ENCODE results near the gene RFXAP.

Gene RFXAP

GRCh38 chr13:36818804-36819738 lies at the start of gene RFXAP:
TSS of gene RFXAP (plus strand) at chr13:36819222. CDS start at chr13:36819358, 136 bp downstream.
- TF ChIP-seq TCF12 (IDR thresholded peaks at IDR 0.05; ENCODE audit: low read depth) = no peak
- no peak for TF ChIP-seq CREB1 (IDR thresholded peaks at IDR 0.05; ENCODE audit: low read depth)
- TF ChIP-seq TAF1 (IDR thresholded peaks at IDR 0.05; ENCODE audit: low read depth) = peak; percentile 56
- no peak for TF ChIP-seq NFIC (IDR thresholded peaks at IDR 0.05)
- TF ChIP-seq YY1 (IDR thresholded peaks at IDR 0.05; ENCODE audit: low read depth) = no peak
- TF ChIP-seq MAX (IDR thresholded peaks at IDR 0.05) = peak; percentile 48; the same call in 1 of the 2 replicates
- peak; percentile 37; the same call in 1 of the 2 replicates for TF ChIP-seq CEBPB (IDR thresholded peaks at IDR 0.05)
- 0 out of 2 replicates have a peak, but pooled peaks have one; percentile 60 for TF ChIP-seq ZBTB7A (IDR thresholded peaks at IDR 0.05; ENCODE audit: low read depth)
- no peak for TF ChIP-seq EGR1 (IDR thresholded peaks at IDR 0.05)
- no peak for TF ChIP-seq TEAD4 (IDR thresholded peaks at IDR 0.05)
- TF ChIP-seq EP300 (IDR thresholded peaks at IDR 0.05; ENCODE audit: borderline replicate concordance) = no peak
- TF ChIP-seq RAD21 (IDR thresholded peaks at IDR 0.05; ENCODE audit: low read depth) = no peak

- TF ChIP-seq MAX (IDR thresholded peaks at IDR 0.05) (no peak), YY1 (IDR thresholded peaks at IDR 0.05; ENCODE audit: low read depth) (no peak), REST (IDR thresholded peaks at IDR 0.05; ENCODE audit: low read depth) (no peak), CEBPB (IDR thresholded peaks at IDR 0.05) (no peak), TCF12 (IDR thresholded peaks at IDR 0.05; ENCODE audit: low read depth) (no peak), CREB1 (IDR thresholded peaks at IDR 0.05; ENCODE audit: low read depth) (no peak), FOXM1 (IDR thresholded peaks at IDR 0.05; ENCODE audit: borderline replicate concordance, low read depth) (no peak), NFIC (IDR thresholded peaks at IDR 0.05) (no peak), TEAD4 (IDR thresholded peaks at IDR 0.05) (no peak), USF1 (IDR thresholded peaks at IDR 0.05) (no peak), ZBTB7A (IDR thresholded peaks at IDR 0.05; ENCODE audit: low read depth) (no peak), EP300 (IDR thresholded peaks at IDR 0.05; ENCODE audit: borderline replicate concordance) (no peak), EGR1 (IDR thresholded peaks at IDR 0.05) (no peak), TAF1 (IDR thresholded peaks at IDR 0.05; ENCODE audit: low read depth) (no peak), RAD21 (IDR thresholded peaks at IDR 0.05; ENCODE audit: low read depth) (no peak)
These were observed 49.5 kb upstream of the RFXAP start for GRCh38 chr13:36769545-36769944.

GRCh38 chr13:36770741-36771140 lies 48.3 kb upstream of the RFXAP start:
- no peak for TF ChIP-seq TCF12 (IDR thresholded peaks at IDR 0.05; ENCODE audit: low read depth)
- no peak for TF ChIP-seq ZBTB7A (IDR thresholded peaks at IDR 0.05; ENCODE audit: low read depth)
- TF ChIP-seq FOXM1 (IDR thresholded peaks at IDR 0.05; ENCODE audit: borderline replicate concordance, low read depth) = no peak
- TF ChIP-seq REST (IDR thresholded peaks at IDR 0.05; ENCODE audit: low read depth) = no peak
- no peak for TF ChIP-seq TAF1 (IDR thresholded peaks at IDR 0.05; ENCODE audit: low read depth)

GRCh38 chr13:36772853-36773252 lies 46.2 kb upstream of the RFXAP start:
- no peak for TF ChIP-seq TAF1 (IDR thresholded peaks at IDR 0.05; ENCODE audit: low read depth)
- no peak for TF ChIP-seq CREB1 (IDR thresholded peaks at IDR 0.05; ENCODE audit: low read depth)
- no peak for TF ChIP-seq FOXM1 (IDR thresholded peaks at IDR 0.05; ENCODE audit: borderline replicate concordance, low read depth)
- TF ChIP-seq EGR1 (IDR thresholded peaks at IDR 0.05) = no peak
- TF ChIP-seq ZBTB7A (IDR thresholded peaks at IDR 0.05; ENCODE audit: low read depth) = no peak
- no peak for TF ChIP-seq TEAD4 (IDR thresholded peaks at IDR 0.05)
- no peak for TF ChIP-seq CEBPB (IDR thresholded peaks at IDR 0.05)
- no peak for TF ChIP-seq EP300 (IDR thresholded peaks at IDR 0.05; ENCODE audit: borderline replicate concordance)
- TF ChIP-seq YY1 (IDR thresholded peaks at IDR 0.05; ENCODE audit: low read depth) = no peak
- no peak for TF ChIP-seq TCF12 (IDR thresholded peaks at IDR 0.05; ENCODE audit: low read depth)
- no peak for TF ChIP-seq REST (IDR thresholded peaks at IDR 0.05; ENCODE audit: low read depth)
- TF ChIP-seq USF1 (IDR thresholded peaks at IDR 0.05) = no peak
- no peak for TF ChIP-seq MAX (IDR thresholded peaks at IDR 0.05)
- no peak for TF ChIP-seq NFIC (IDR thresholded peaks at IDR 0.05)
- no peak for TF ChIP-seq RAD21 (IDR thresholded peaks at IDR 0.05; ENCODE audit: low read depth)
